ENCODE data around the gene AEBP2.

- no peak for TF ChIP-seq ATF3 (IDR thresholded peaks at IDR 0.05; ENCODE audit: insufficient read depth, low read depth, low read length)
- TF ChIP-seq MAFK (IDR thresholded peaks at IDR 0.05; ENCODE audit: low read depth, low read length) = no peak
- TF ChIP-seq CEBPB (IDR thresholded peaks at IDR 0.05; ENCODE audit: low read depth, low read length) = no peak
- TF ChIP-seq RAD21 (IDR thresholded peaks at IDR 0.05 in 1 of 2, conservative IDR thresholded peaks at IDR 0.05 in 1 of 2; ENCODE audit: low read depth in 2 of 2, low read length in 2 of 2) = no peak
- TF ChIP-seq POLR2A (IDR thresholded peaks at IDR 0.05; ENCODE audit: control extremely low read depth in 1 of 2, low read depth in 2 of 2, low read length in 2 of 2) = no peak
- TF ChIP-seq POLR2AphosphoS5 (IDR thresholded peaks at IDR 0.05; ENCODE audit: low read depth, low read length) = no peak
- TF ChIP-seq MAX (IDR thresholded peaks at IDR 0.05) = no peak
- TF ChIP-seq CBX5 (IDR thresholded peaks at IDR 0.05; ENCODE audit: low read depth, low read length) = no peak
- TF ChIP-seq CTCF (IDR thresholded peaks at IDR 0.05; ENCODE audit: control extremely low read depth in 1 of 3, insufficient read depth in 1 of 3, low read depth in 1 of 3, low read length in 3 of 3) = no peak
- no peak for TF ChIP-seq CHD2 (IDR thresholded peaks at IDR 0.05; ENCODE audit: low read length)
- no peak for TF ChIP-seq EZH2 (IDR thresholded peaks at IDR 0.05; ENCODE audit: low read depth, low read length, severe bottlenecking)
- no peak for TF ChIP-seq YY1 (IDR thresholded peaks at IDR 0.05; ENCODE audit: low read depth, low read length)
- TF ChIP-seq USF2 (IDR thresholded peaks at IDR 0.05; ENCODE audit: low read length) = no peak
Measured at GRCh38 chr12:19423166-19423930, 15.9 kb upstream of the AEBP2 start.

All from H1 (cell line).